GM12874 (cell line): ENCODE data around the gene EVPL.

Experiments
- CTCF ChIP-seq: IDR thresholded peaks from 2 replicates; pipeline ENCODE4 v1.5.1; 2011; ENCODE audit warnings: low read depth, mild to moderate bottlenecking, control low read depth, low read length, moderate library complexity; ENCODE audit not compliant: insufficient read depth

The EVPL gene

GRCh38 chr17:75970011-75970523 is 57.0 kb downstream of the EVPL start:
- no peak for TF ChIP-seq CTCF

- TF ChIP-seq CTCF = no peak
Measured at GRCh38 chr17:75965468-75965867, 61.6 kb downstream of the EVPL start.

- no peak for TF ChIP-seq CTCF
Measured at GRCh38 chr17:75959839-75960511, 67.1 kb downstream of the EVPL start.

- TF ChIP-seq CTCF = no peak
Measured at GRCh38 chr17:75959051-75959838, 67.9 kb downstream of the EVPL start.
